BJ (cell line): ENCODE data around the gene FITM1. TPM values are rescaled to one million over a fixed set of nuclear protein-coding genes. Genes with fewer than 3 reads are reported as not detected.

Experiments used
- CTCF ChIA-PET: fragments of 350-600 bp; formaldehyde crosslinking; extraction: SDS; loops from one replicate; lab custom pipeline; 2021; ENCODE audit warnings: antibody characterized with exemption, inconsistent platforms; lab: Yijun Ruan, JAX
- POLR2A ChIA-PET: fragments of 300-600 bp; sonication (Branson Sonifier 250); formaldehyde crosslinking; extraction: SDS; loops from one replicate; lab custom pipeline; 2021; ENCODE audit warnings: antibody characterized with exemption; lab: Charles Lee
- DNase-seq: peaks from one replicate; pipeline ENCODE4 v3.0.0-alpha.2; 2011; ENCODE audit warnings: low read depth
- H3K27me3 ChIP-seq: 2 replicates; pipeline ENCODE4 v1.6.0; 2011; ENCODE audit warnings: low read length; ENCODE audit not compliant: control insufficient read depth, insufficient read depth
- H3K36me3 ChIP-seq: 2 replicates; pipeline ENCODE4 v1.5.1; 2011; ENCODE audit warnings: low read length; ENCODE audit not compliant: control insufficient read depth, insufficient read depth
- H3K4me3 ChIP-seq: 2 replicates; pipeline ENCODE4 v1.5.1; 2011; ENCODE audit warnings: low read depth, mild to moderate bottlenecking, control low read depth, low read length
- CTCF ChIP-seq: IDR thresholded peaks from 2 replicates; pipeline ENCODE4 v1.5.1; 2011; ENCODE audit warnings: low read depth, mild to moderate bottlenecking, control low read depth, inconsistent platforms, low read length, moderate library complexity; ENCODE audit not compliant: insufficient read depth
- polyA plus RNA-seq: library from polyadenylated mRNA; depleted of rRNA; stranded (reverse); fragments of >200 nt; gene quantifications from 2 replicates; pipeline ENCODE4 v1.2.3, GENCODE V29; 2011

The FITM1 gene
- polyA plus RNA-seq, 1 experiment = 0.10 TPM

GRCh38 chr14:24114532-24115421 lies 15.7 kb upstream of the FITM1 start, which contains the start of the genes DCAF11 and NRL:
Gene DCAF11 (plus strand): TSS chr14:24114777. CDS start chr14:24115595, 818 bp downstream.
Gene NRL (minus strand): TSS chr14:24114949. CDS start chr14:24082848, 32,101 bp downstream.
- CTCF ChIA-PET = interaction anchor here (1.0 to 2.6 kb wide), 7 partner anchors 21 to 317 kb away, joined by 3 to 15 read pairs (median 4); partner anchors contain the start of genes IRF9 and PCK2
- POLR2A ChIA-PET = interaction anchor here (0.6 to 1.2 kb wide), 6 partner anchors 9 to 317 kb away, joined by 3 to 6 read pairs (median 4); partner anchors contain the start of genes PCK2, PSME1, PSME2 and RNF31
- Histone ChIP-seq H3K27me3 (no peaks in the 10 kb centered on the region), H3K36me3 (peaks cover 11% of the 10 kb centered on the region), H3K4me3 (peak within 1 kb of the TSS; percentile 70)
- peak; percentile 99 for DNase-seq
- no peak for TF ChIP-seq CTCF

GRCh38 chr14:24115422-24116127 lies 14.9 kb upstream of the FITM1 start:
- no peak for TF ChIP-seq CTCF
- ChIA-PET CTCF (interaction anchor here (1.0 to 2.6 kb wide), 5 partner anchors 45 to 316 kb away, joined by 3 to 15 read pairs (median 7); partner anchors contain the start of gene IRF9), POLR2A (interaction anchor here (0.6 to 1.2 kb wide), 3 partner anchors 20 to 31 kb away, joined by 4 to 6 read pairs (median 5); partner anchors contain the start of genes PCK2, PSME1, PSME2 and RNF31)
- peak overlapping the region; percentile 70 for H3K4me3 ChIP-seq
- no peak for DNase-seq
- H3K36me3 ChIP-seq = peaks cover 12% of the 10 kb centered on the region
- no peaks in the 10 kb centered on the region for H3K27me3 ChIP-seq

GRCh38 chr14:24116128-24116814 lies 14.2 kb upstream of the FITM1 start:
- POLR2A ChIA-PET = no interaction called here
- Histone ChIP-seq H3K36me3 (peaks cover 14% of the 10 kb centered on the region), H3K4me3 (no peak overlapping the region), H3K27me3 (no peaks in the 10 kb centered on the region)
- CTCF ChIA-PET = interaction anchor here (1.4 to 2.6 kb wide), 3 partner anchors 8 to 44 kb away, joined by 4 to 15 read pairs (median 7); partner anchors contain the start of gene IRF9
- no peak for TF ChIP-seq CTCF
- DNase-seq = no peak

- ChIA-PET CTCF (interaction anchor here (0.9 to 2.5 kb wide), 5 partner anchors 8 to 59 kb away, joined by 3 to 7 read pairs (median 4); partner anchors contain the start of genes IRF9 and PSME1), POLR2A (no interaction called here)
- Histone ChIP-seq H3K27me3 (no peaks in the 10 kb centered on the region), H3K36me3 (peaks cover 18% of the 10 kb centered on the region), H3K4me3 (no peak overlapping the region)
- TF ChIP-seq CTCF = no peak
- DNase-seq = no peak
These were observed 13.3 kb upstream of the FITM1 start for GRCh38 chr14:24117179-24117578.
